ENCODE measurements around the gene STARD13.
"Not testable (repeated sequence)": the region's sequence is repeated elsewhere in the genome, so short reads cannot be mapped to it uniquely, and the experiment has no call there.

STARD13 gene

GRCh38 chr13:33180122-33180804 is 105.3 kb downstream of the STARD13 start:
- no peak overlapping the region for H3K4me2 ChIP-seq (ENCODE audit: low read depth, low read length, poor library complexity, severe bottlenecking)
- no peaks in the 10 kb centered on the region for H4K20me1 ChIP-seq (ENCODE audit: low read depth, low read length)
- H3K9me2 ChIP-seq (replicated peaks; ENCODE audit: insufficient read depth, low read length): no peaks in the 10 kb centered on the region
- H3K79me2 ChIP-seq (ENCODE audit: insufficient read depth, low read length): no peaks in the 10 kb centered on the region
- no peak overlapping the region for H3K4me3 ChIP-seq (ENCODE audit: insufficient read depth, low read length, poor library complexity, severe bottlenecking)
- H3K9me3 ChIP-seq (ENCODE audit: insufficient read depth, low read length): no peaks in the 10 kb centered on the region
- H2AFZ ChIP-seq (ENCODE audit: low read depth, low read length, severe bottlenecking): no peak overlapping the region
- H3K36me3 ChIP-seq (ENCODE audit: low read length): no peaks in the 10 kb centered on the region
- no peak overlapping the region for H3K9ac ChIP-seq (ENCODE audit: low read length)
- no peak overlapping the region for H3K27ac ChIP-seq (ENCODE audit: low read depth, low read length)
- TF ChIP-seq CTCF (IDR thresholded peaks at IDR 0.05; ENCODE audit: insufficient read depth, low read length, poor library complexity, severe bottlenecking) (no peak), EZH2phosphoT487 (conservative IDR thresholded peaks at IDR 0.05; ENCODE audit: low read length) (no peak)
- H3K27me3 ChIP-seq (ENCODE audit: low read length): no peaks in the 10 kb centered on the region
- no peaks in the 10 kb centered on the region for H3F3A ChIP-seq (ENCODE audit: insufficient read depth)

GRCh38 chr13:33179463-33179862 is 106.1 kb downstream of the STARD13 start:
- Histone ChIP-seq H3K27me3 (ENCODE audit: low read length) (no peaks in the 10 kb centered on the region), H3K9me2 (replicated peaks; ENCODE audit: insufficient read depth, low read length) (no peaks in the 10 kb centered on the region), H3K9me3 (ENCODE audit: insufficient read depth, low read length) (no peaks in the 10 kb centered on the region), H3K36me3 (ENCODE audit: low read length) (no peaks in the 10 kb centered on the region), H2AFZ (ENCODE audit: low read depth, low read length, severe bottlenecking) (no peak overlapping the region), H4K20me1 (ENCODE audit: low read depth, low read length) (no peaks in the 10 kb centered on the region), H3F3A (ENCODE audit: insufficient read depth) (no peaks in the 10 kb centered on the region), H3K27ac (ENCODE audit: low read depth, low read length) (no peak overlapping the region), H3K4me3 (ENCODE audit: insufficient read depth, low read length, poor library complexity, severe bottlenecking) (no peak overlapping the region), H3K4me2 (ENCODE audit: low read depth, low read length, poor library complexity, severe bottlenecking) (no peak overlapping the region), H3K79me2 (ENCODE audit: insufficient read depth, low read length) (no peaks in the 10 kb centered on the region), H3K9ac (ENCODE audit: low read length) (no peak overlapping the region)
- TF ChIP-seq EZH2phosphoT487 (conservative IDR thresholded peaks at IDR 0.05; ENCODE audit: low read length): no peak
- no peak for TF ChIP-seq CTCF (IDR thresholded peaks at IDR 0.05; ENCODE audit: insufficient read depth, low read length, poor library complexity, severe bottlenecking)

- Histone ChIP-seq H3K36me3 (ENCODE audit: low read length) (no peaks in the 10 kb centered on the region), H3K4me3 (ENCODE audit: insufficient read depth, low read length, poor library complexity, severe bottlenecking) (no peak overlapping the region), H3K4me2 (ENCODE audit: low read depth, low read length, poor library complexity, severe bottlenecking) (no peak overlapping the region), H3K27ac (ENCODE audit: low read depth, low read length) (no peak overlapping the region), H3K9me2 (replicated peaks; ENCODE audit: insufficient read depth, low read length) (no peaks in the 10 kb centered on the region), H3K9ac (ENCODE audit: low read length) (no peak overlapping the region), H3K79me2 (ENCODE audit: insufficient read depth, low read length) (no peaks in the 10 kb centered on the region), H3K9me3 (ENCODE audit: insufficient read depth, low read length) (no peaks in the 10 kb centered on the region), H3F3A (ENCODE audit: insufficient read depth) (no peaks in the 10 kb centered on the region), H2AFZ (ENCODE audit: low read depth, low read length, severe bottlenecking) (no peak overlapping the region), H4K20me1 (ENCODE audit: low read depth, low read length) (no peaks in the 10 kb centered on the region), H3K27me3 (ENCODE audit: low read length) (no peaks in the 10 kb centered on the region)
- TF ChIP-seq EZH2phosphoT487 (conservative IDR thresholded peaks at IDR 0.05; ENCODE audit: low read length) (no peak), CTCF (IDR thresholded peaks at IDR 0.05; ENCODE audit: insufficient read depth, low read length, poor library complexity, severe bottlenecking) (no peak)
Observed at GRCh38 chr13:33178209-33178840, 107.2 kb downstream of the STARD13 start.

- H3K36me3 ChIP-seq (ENCODE audit: low read length); H3F3A ChIP-seq (ENCODE audit: insufficient read depth); H3K4me2 ChIP-seq (ENCODE audit: low read depth, low read length, poor library complexity, severe bottlenecking); H4K20me1 ChIP-seq (ENCODE audit: low read depth, low read length); H3K9me3 ChIP-seq (ENCODE audit: insufficient read depth, low read length); H3K27me3 ChIP-seq (ENCODE audit: low read length); H3K4me3 ChIP-seq (ENCODE audit: insufficient read depth, low read length, poor library complexity, severe bottlenecking); H2AFZ ChIP-seq (ENCODE audit: low read depth, low read length, severe bottlenecking); H3K27ac ChIP-seq (ENCODE audit: low read depth, low read length); H3K9me2 ChIP-seq (replicated peaks; ENCODE audit: insufficient read depth, low read length); H3K9ac ChIP-seq (ENCODE audit: low read length); H3K79me2 ChIP-seq (ENCODE audit: insufficient read depth, low read length): not testable (repeated sequence)
Observed at GRCh38 chr13:33177340-33178208, 108.0 kb downstream of the STARD13 start.
